ENCODE measurements around the gene MAPRE2.

Gene MAPRE2

GRCh38 chr18:35163014-35163539 is 121.9 kb downstream of the MAPRE2 start:
- Histone ChIP-seq H3F3A (ENCODE audit: insufficient read depth, low read length) (no peaks in the 10 kb centered on the region), H3K4me3 (ENCODE audit: low read depth, low read length, poor library complexity, severe bottlenecking) (no peak overlapping the region), H3K4me1 (ENCODE audit: insufficient read depth, low read length, severe bottlenecking) (peaks cover 14% of the 10 kb centered on the region), H4K20me1 (ENCODE audit: insufficient read depth, low read length) (no peaks in the 10 kb centered on the region), H3K79me2 (ENCODE audit: insufficient read depth, low read length) (no peaks in the 10 kb centered on the region), H3K27me3 (ENCODE audit: insufficient read depth, low read length) (no peaks in the 10 kb centered on the region), H3K27ac (ENCODE audit: low read depth, low read length, poor library complexity, severe bottlenecking) (no peak overlapping the region), H3K9ac (ENCODE audit: low read length) (no peak overlapping the region), H3K36me3 (ENCODE audit: insufficient read depth, low read length) (no peaks in the 10 kb centered on the region), H3K9me2 (ENCODE audit: low read depth, low read length) (no peaks in the 10 kb centered on the region), H2AFZ (ENCODE audit: low read length) (no peak overlapping the region), H3K4me2 (ENCODE audit: low read length) (no peak overlapping the region), H3K9me3 (ENCODE audit: low read length) (no peaks in the 10 kb centered on the region)
- TF ChIP-seq CTCF (IDR thresholded peaks at IDR 0.05; ENCODE audit: low read length) (no peak), EZH2 (IDR thresholded peaks at IDR 0.05; ENCODE audit: borderline replicate concordance, low read length) (no peak)

DNA sequence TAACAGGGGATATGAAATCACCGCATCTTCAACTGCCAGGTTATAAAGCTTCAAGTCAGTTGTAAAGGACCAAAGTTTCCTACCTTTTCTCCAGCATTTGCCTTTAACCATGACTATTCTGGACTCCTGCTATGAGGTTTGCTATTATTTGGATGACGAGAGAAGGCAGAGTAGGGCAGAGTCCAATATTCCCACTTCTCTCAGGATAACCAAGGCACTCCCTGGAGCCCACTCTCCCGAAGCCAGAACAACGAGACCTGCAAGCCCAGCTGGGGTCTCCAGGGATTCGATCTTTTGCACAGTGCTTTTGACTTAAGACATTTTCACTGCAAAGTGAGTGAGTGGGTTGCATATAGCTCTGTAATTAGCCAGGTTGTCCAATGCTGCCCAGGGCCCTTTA is 122.5 kb downstream of the MAPRE2 start:
- no peak overlapping the region for H3K4me3 ChIP-seq (ENCODE audit: low read depth, low read length, poor library complexity, severe bottlenecking)

GRCh38 chr18:35164133-35164532 is 122.9 kb downstream of the MAPRE2 start:
- H3K4me3 ChIP-seq (ENCODE audit: low read depth, low read length, poor library complexity, severe bottlenecking) = no peak overlapping the region
- H3K9me3 ChIP-seq (ENCODE audit: low read length) = no peaks in the 10 kb centered on the region
- no peaks in the 10 kb centered on the region for H4K20me1 ChIP-seq (ENCODE audit: insufficient read depth, low read length)
- H3K36me3 ChIP-seq (ENCODE audit: insufficient read depth, low read length) = no peaks in the 10 kb centered on the region
- no peaks in the 10 kb centered on the region for H3F3A ChIP-seq (ENCODE audit: insufficient read depth, low read length)
- no peaks in the 10 kb centered on the region for H3K79me2 ChIP-seq (ENCODE audit: insufficient read depth, low read length)
- H3K27ac ChIP-seq (ENCODE audit: low read depth, low read length, poor library complexity, severe bottlenecking) = no peak overlapping the region
- H2AFZ ChIP-seq (ENCODE audit: low read length) = no peak overlapping the region
- TF ChIP-seq CTCF (IDR thresholded peaks at IDR 0.05; ENCODE audit: low read length) (no peak), EZH2 (IDR thresholded peaks at IDR 0.05; ENCODE audit: borderline replicate concordance, low read length) (no peak)
- H3K9ac ChIP-seq (ENCODE audit: low read length) = no peak overlapping the region
- no peaks in the 10 kb centered on the region for H3K9me2 ChIP-seq (ENCODE audit: low read depth, low read length)
- H3K4me1 ChIP-seq (ENCODE audit: insufficient read depth, low read length, severe bottlenecking) = peaks cover 4% of the 10 kb centered on the region
- H3K27me3 ChIP-seq (ENCODE audit: insufficient read depth, low read length) = no peaks in the 10 kb centered on the region
- no peak overlapping the region for H3K4me2 ChIP-seq (ENCODE audit: low read length)

More for the DNA sequence above, 122.5 kb downstream of the MAPRE2 start:
- Histone ChIP-seq H3K9me2 (ENCODE audit: low read depth, low read length) (no peaks in the 10 kb centered on the region), H3K9ac (ENCODE audit: low read length) (no peak overlapping the region), H3K4me2 (ENCODE audit: low read length) (no peak overlapping the region), H3K9me3 (ENCODE audit: low read length) (no peaks in the 10 kb centered on the region), H3K4me1 (ENCODE audit: insufficient read depth, low read length, severe bottlenecking) (peaks cover 8% of the 10 kb centered on the region), H3F3A (ENCODE audit: insufficient read depth, low read length) (no peaks in the 10 kb centered on the region), H3K79me2 (ENCODE audit: insufficient read depth, low read length) (no peaks in the 10 kb centered on the region), H3K27ac (ENCODE audit: low read depth, low read length, poor library complexity, severe bottlenecking) (no peak overlapping the region), H3K36me3 (ENCODE audit: insufficient read depth, low read length) (no peaks in the 10 kb centered on the region), H2AFZ (ENCODE audit: low read length) (no peak overlapping the region), H3K27me3 (ENCODE audit: insufficient read depth, low read length) (no peaks in the 10 kb centered on the region), H4K20me1 (ENCODE audit: insufficient read depth, low read length) (no peaks in the 10 kb centered on the region)
- TF ChIP-seq EZH2 (IDR thresholded peaks at IDR 0.05; ENCODE audit: borderline replicate concordance, low read length) (no peak), CTCF (IDR thresholded peaks at IDR 0.05; ENCODE audit: low read length) (no peak)

Measured in OCI-LY1 (cell line).